UCSD-AML1 (cell line): ENCODE results near the gene MDFIC2.

Experiments
- DNase-seq: peaks from one replicate; lab custom pipeline; 2025; ENCODE audit not compliant: unreplicated experiment; lab: John Stamatoyannopoulos, UW

The MDFIC2 gene

DNA sequence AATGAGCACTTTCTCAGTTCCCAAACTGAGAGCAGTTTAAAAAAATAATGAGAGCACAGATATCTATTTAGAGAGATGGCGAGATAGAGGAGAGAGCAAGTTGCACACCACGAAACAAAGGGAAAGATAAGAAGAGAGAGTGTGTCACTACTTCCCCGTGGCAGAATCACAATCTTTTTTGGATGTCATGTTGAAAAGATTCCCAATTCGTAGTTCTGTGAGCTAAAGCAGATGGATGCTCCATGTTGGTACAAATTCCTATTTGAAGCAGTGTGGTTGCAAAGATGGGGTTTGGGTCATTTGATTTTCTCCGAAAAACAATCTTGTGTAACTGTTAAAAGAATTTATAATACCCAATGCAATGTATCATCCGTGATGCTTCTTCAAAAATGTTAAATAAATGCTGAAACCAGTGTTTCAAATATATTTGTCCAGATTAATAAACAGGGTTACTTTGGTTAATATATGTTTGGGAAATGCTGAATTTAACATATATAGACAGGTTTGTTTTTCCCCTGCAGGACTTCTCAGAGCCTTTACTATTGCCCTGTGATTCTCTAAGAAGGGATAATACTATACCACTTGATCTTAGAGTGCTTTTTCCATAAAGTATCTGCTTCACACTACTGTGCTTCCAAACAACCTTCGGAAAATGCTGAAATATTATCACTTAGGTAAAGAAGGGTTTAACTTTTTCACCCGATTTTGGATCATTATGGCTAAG lies 128.5 kb downstream of the MDFIC2 start:
- no peak for DNase-seq

DNA sequence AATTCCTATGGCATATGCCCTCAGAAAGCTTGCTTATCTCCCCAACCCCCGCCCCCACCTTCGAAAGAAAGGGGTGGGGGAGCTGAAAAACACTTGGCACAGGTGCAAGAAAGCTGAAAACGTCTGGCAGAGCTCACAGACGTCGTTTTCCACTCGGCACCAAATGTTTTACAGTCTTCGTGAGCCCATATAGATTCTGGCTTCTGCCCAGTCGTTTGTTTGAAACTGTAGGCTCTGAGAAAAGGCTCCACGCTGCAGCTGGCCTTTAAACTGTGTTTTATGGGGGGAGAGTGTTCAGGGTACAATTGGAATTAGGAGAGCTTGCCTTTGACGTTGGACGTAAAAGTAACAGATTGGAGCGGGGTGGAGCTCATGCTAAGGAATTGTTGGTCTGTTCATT lies 130.3 kb downstream of the MDFIC2 start:
- DNase-seq, result no peak

DNA sequence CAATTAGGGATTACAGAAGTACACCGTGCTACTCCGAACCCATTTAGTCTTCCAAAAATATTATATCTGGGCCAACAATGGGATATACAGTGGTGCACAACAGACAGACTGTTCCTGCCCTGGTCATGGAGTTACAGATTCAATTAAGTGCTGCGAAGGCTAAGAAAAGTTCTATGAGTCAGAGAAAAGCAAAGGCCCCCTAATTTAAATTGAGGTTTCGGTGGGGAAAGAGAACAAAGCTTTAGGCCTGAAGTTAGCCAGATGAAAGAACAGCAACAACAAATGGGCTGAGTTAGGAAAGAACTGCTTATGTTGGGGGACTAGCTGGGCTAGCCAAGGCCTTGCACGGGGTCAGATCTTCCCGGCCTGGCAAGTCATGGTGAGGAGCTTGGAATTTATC lies 131.8 kb downstream of the MDFIC2 start:
- no peak for DNase-seq

DNA sequence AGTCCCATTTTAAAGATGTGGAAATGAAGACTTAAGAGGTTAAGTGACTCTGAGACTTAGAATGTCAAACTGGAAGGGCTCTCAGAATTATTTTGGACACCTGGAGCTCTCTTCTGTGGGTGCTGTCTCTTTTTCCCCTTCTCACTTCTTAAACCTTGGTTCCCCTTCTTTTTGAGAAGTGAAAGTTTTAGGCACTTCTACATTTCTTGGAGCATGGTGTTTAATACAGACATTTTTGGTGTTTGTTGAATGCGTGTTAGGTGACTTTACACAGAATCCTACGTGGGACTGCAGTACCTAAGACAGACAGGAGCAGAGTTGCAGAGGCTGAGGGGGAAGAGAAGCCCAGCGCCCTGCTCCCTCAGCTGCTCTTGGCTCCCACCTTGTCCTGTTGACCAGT lies 133.3 kb downstream of the MDFIC2 start:
- DNase-seq, result no peak

- DNase-seq, result no peak
Observed at GRCh38 chr3:70177881-70178645, 134.4 kb downstream of the MDFIC2 start.

DNA sequence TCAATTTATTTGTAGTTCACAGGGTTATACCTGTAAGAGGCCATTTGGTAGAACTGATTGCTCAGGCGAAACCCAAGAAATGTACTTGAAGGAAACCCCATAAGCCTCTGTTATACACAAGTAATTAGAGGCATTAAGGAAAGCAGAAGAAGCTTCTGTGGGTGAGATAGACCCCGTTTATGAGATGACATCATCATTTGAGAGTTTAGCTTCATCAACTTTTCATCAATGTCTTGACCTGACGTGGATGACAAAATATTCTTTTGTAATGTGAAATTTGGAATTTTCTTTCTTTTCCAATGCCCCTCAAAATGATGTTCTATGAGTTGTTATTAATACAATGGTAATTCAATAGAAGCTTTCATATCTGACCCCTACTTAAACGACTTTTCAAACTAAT lies 136.2 kb downstream of the MDFIC2 start:
- no peak for DNase-seq

- no peak for DNase-seq
Observed at GRCh38 chr3:70156808-70157207, 155.6 kb downstream of the MDFIC2 start.

- no peak for DNase-seq
Observed at GRCh38 chr3:70150599-70150998, 161.8 kb downstream of the MDFIC2 start.

DNA sequence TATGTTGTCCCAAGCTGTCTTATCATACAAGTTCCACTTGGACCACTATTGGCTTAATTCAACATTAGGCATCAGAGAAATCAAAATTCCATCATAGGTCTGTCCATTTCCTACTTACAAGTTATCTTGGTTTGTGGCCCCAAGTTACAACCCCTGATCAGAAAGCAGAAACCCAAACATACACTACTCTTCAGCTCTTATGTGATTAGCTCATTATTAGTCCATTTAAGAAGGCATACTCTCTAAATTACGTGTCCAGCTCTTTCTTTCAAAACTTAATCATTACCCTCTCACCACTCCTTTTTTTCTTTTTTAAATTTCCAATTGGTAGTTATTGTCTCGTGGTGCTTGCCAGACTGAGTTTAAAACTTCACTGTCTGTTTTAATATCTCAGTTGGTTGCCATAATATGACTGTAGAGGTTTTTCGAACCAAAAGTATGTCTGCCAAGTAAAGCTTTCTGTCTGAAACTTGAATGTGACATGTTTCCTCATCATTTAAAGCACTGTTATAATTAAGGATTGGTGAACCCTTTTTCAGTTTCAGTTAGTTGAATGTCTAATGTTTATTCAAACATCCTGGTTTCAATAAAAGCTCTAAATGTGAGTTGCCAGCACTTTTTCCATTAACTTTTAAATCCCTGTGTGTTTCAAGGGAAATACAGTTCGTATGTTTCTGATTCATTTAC lies 162.6 kb downstream of the MDFIC2 start:
- no peak for DNase-seq
